GM12875 (cell line): ENCODE results near the gene PTPRJ.
A peak's percentile ranks its signal among the peaks of the same experiment; 100 is the strongest.

Experiments used
- H3K4me3 ChIP-seq: one replicate; pipeline ENCODE4 v1.5.1; 2011; ENCODE audit warnings: low read depth, low read length, control low read depth
- CTCF ChIP-seq: IDR thresholded peaks from 2 replicates; pipeline ENCODE4 v1.5.1; 2011; ENCODE audit warnings: low read depth, mild to moderate bottlenecking, control low read depth, inconsistent platforms, low read length, moderate library complexity, borderline replicate concordance; ENCODE audit not compliant: insufficient read depth

PTPRJ gene

GRCh38 chr11:48043111-48043990 lies 63.0 kb downstream of the PTPRJ start:
- TF ChIP-seq CTCF = no peak
- peak overlapping the region; percentile 8 for H3K4me3 ChIP-seq

GRCh38 chr11:48043991-48044512 lies 63.7 kb downstream of the PTPRJ start:
- no peak for TF ChIP-seq CTCF
- peak overlapping the region; percentile 8 for H3K4me3 ChIP-seq

- no peak overlapping the region for H3K4me3 ChIP-seq
- TF ChIP-seq CTCF = no peak
Observed at GRCh38 chr11:48044577-48044976, 64.2 kb downstream of the PTPRJ start.

GRCh38 chr11:48045536-48045935 lies 65.2 kb downstream of the PTPRJ start:
- TF ChIP-seq CTCF = no peak

GRCh38 chr11:48047616-48048015 lies 67.3 kb downstream of the PTPRJ start:
- no peak for TF ChIP-seq CTCF
- no peak overlapping the region for H3K4me3 ChIP-seq

More at GRCh38 chr11:48045536-48045935, 65.2 kb downstream of the PTPRJ start:
- no peak overlapping the region for H3K4me3 ChIP-seq

GRCh38 chr11:48049036-48049435 lies 68.7 kb downstream of the PTPRJ start:
- H3K4me3 ChIP-seq = no peak overlapping the region
- TF ChIP-seq CTCF = no peak

- TF ChIP-seq CTCF = no peak
- no peak overlapping the region for H3K4me3 ChIP-seq
Observed at GRCh38 chr11:48050304-48050703, 69.9 kb downstream of the PTPRJ start.
